Neuronal stem cell (in vitro differentiated cells): ENCODE data around the gene FOXO1.

Source experiments
- DNase-seq: peaks from one replicate; pipeline ENCODE4 v3.0.0-alpha.2; 2013; ENCODE audit warnings: low spot score
- H2AFZ ChIP-seq: one replicate; pipeline ENCODE4 v1.6.1; 2013; ENCODE audit warnings: mild to moderate bottlenecking, low read length, inconsistent platforms
- H2AK5ac ChIP-seq: 2 replicates; pipeline ENCODE4 v1.6.1; 2013; ENCODE audit warnings: low read depth, mild to moderate bottlenecking, inconsistent platforms, low read length, moderate library complexity, mixed read lengths
- H2BK120ac ChIP-seq: 2 replicates; pipeline ENCODE4 v1.6.1; 2013; ENCODE audit warnings: low read depth, mild to moderate bottlenecking, inconsistent platforms, low read length, moderate library complexity, mixed read lengths
- H2BK12ac ChIP-seq: one replicate; pipeline ENCODE4 v1.6.1; 2013; ENCODE audit warnings: low read length, inconsistent platforms
- H2BK15ac ChIP-seq: 2 replicates; pipeline ENCODE4 v1.6.1; 2013; ENCODE audit warnings: mild to moderate bottlenecking, low read length, inconsistent platforms, mixed read lengths
- H2BK5ac ChIP-seq: one replicate; pipeline ENCODE4 v1.6.1; 2013; ENCODE audit warnings: inconsistent platforms, mild to moderate bottlenecking, low read length, moderate library complexity
- H3K14ac ChIP-seq: one replicate; pipeline ENCODE4 v1.6.1; 2013; ENCODE audit warnings: low read length, inconsistent platforms
- H3K18ac ChIP-seq: 2 replicates; pipeline ENCODE4 v1.6.1; 2013; ENCODE audit warnings: low read length, inconsistent platforms
- H3K23ac ChIP-seq: 2 replicates; pipeline ENCODE4 v1.6.1; 2013; ENCODE audit warnings: low read depth, mild to moderate bottlenecking, mixed read lengths, low read length, inconsistent platforms; ENCODE audit not compliant: poor library complexity
- H3K27ac ChIP-seq: replicated peaks from 3 replicates; pipeline ENCODE4 v1.5.1; 2013; ENCODE audit warnings: low read length, inconsistent platforms
- H3K27me3 ChIP-seq, 3 experiments: 2 replicates each; pipeline ENCODE4 v1.6.1; 2013; ENCODE audit warnings: low read length in 3 of 3, mild to moderate bottlenecking in 2 of 3, inconsistent platforms in 1 of 3, low read depth in 1 of 3, mixed read lengths in 1 of 3, moderate library complexity in 1 of 3; ENCODE audit not compliant: control insufficient read depth in 3 of 3, insufficient read depth in 3 of 3
- H3K36me3 ChIP-seq, 2 donors: replicated peaks in 1 of 2; 2 replicates each; pipeline ENCODE4 v1.6.1; 2013; ENCODE audit warnings: low read length in 2 of 2; ENCODE audit not compliant: control insufficient read depth in 2 of 2, insufficient read depth in 2 of 2
- H3K4ac ChIP-seq: 2 replicates; pipeline ENCODE4 v1.6.1; 2013; ENCODE audit warnings: inconsistent platforms, mild to moderate bottlenecking, low read length, moderate library complexity
- H3K4me1 ChIP-seq, 2 donors: 1 replicate in 1 of 2; 2 replicates in 1 of 2; pipeline ENCODE4 v1.6.1; 2013; ENCODE audit warnings: low read length in 2 of 2, low read depth in 1 of 2; ENCODE audit not compliant: control insufficient read depth in 2 of 2, insufficient read depth in 1 of 2
- H3K4me2 ChIP-seq: one replicate; pipeline ENCODE4 v1.6.1; 2013; ENCODE audit warnings: mild to moderate bottlenecking, low read length, inconsistent platforms; ENCODE audit not compliant: insufficient read depth, poor library complexity, severe bottlenecking
- H3K4me3 ChIP-seq, 2 donors: 2 replicates each; pipeline ENCODE4 v1.5.1; 2013; ENCODE audit warnings: low read length in 2 of 2, mild to moderate bottlenecking in 2 of 2, inconsistent platforms in 1 of 2, moderate library complexity in 1 of 2
- H3K79me1 ChIP-seq: one replicate; pipeline ENCODE4 v1.6.1; 2013; ENCODE audit warnings: low read depth, mild to moderate bottlenecking, inconsistent platforms, low read length, moderate library complexity
- H3K9ac ChIP-seq: one replicate; pipeline ENCODE4 v1.6.1; 2013; ENCODE audit warnings: mild to moderate bottlenecking, low read depth, low read length, inconsistent platforms; ENCODE audit not compliant: poor library complexity
- H3K9me3 ChIP-seq, 2 donors: replicated peaks in 1 of 2; 2 replicates each; pipeline versions ENCODE3 to v1.6.1; 2013; ENCODE audit warnings: low read length in 2 of 2, mild to moderate bottlenecking in 2 of 2, inconsistent platforms in 1 of 2, low read depth in 1 of 2, mixed read lengths in 1 of 2, moderate library complexity in 1 of 2; ENCODE audit not compliant: control insufficient read depth in 2 of 2, insufficient read depth in 1 of 2
- H4K8ac ChIP-seq: one replicate; pipeline ENCODE4 v1.6.1; 2013; ENCODE audit warnings: low read depth, mild to moderate bottlenecking, inconsistent platforms, low read length, moderate library complexity
- H4K91ac ChIP-seq: one replicate; pipeline ENCODE4 v1.6.1; 2013; ENCODE audit warnings: low read length, low read depth, mild to moderate bottlenecking, inconsistent platforms; ENCODE audit not compliant: poor library complexity
- WGBS, 2 donors: extraction: QIAGEN DNeasy Blood & Tissue Kit; methylation state at CpG; one replicate each; pipeline ENCODE4 v1.1.7; 2013; ENCODE audit warnings: missing lambda C conversion rate in 2 of 2, mixed read lengths in 1 of 2; ENCODE audit not compliant: insufficient read length in 2 of 2, insufficient replicate concordance in 1 of 2; ENCODE audit errors: extremely low coverage in 2 of 2; 5-methylcytosine and 5-hydroxymethylcytosine counted together

Gene FOXO1

GRCh38 chr13:40599747-40600146, 66.7 kb downstream of the FOXO1 start:
- Histone ChIP-seq H3K79me1 (no peaks in the 10 kb centered on the region), H2AK5ac (no peak overlapping the region), H4K8ac (no peak overlapping the region), H4K91ac (no peak overlapping the region), H3K18ac (no peak overlapping the region), H3K9ac (no peak overlapping the region), H3K27ac (no peak overlapping the region), H3K9me3 (peaks cover 0 to 6% of the 10 kb centered on the region in 2 donors), H3K4ac (no peak overlapping the region), H2BK5ac (no peak overlapping the region), H2AFZ (no peak overlapping the region), H3K27me3 (no peaks in the 10 kb centered on the region), H3K14ac (no peak overlapping the region), H3K4me2 (no peak overlapping the region), H2BK120ac (no peak overlapping the region), H2BK15ac (no peak overlapping the region), H2BK12ac (no peak overlapping the region), H3K4me1 (peaks cover 0 to 2% of the 10 kb centered on the region in 2 donors), H3K23ac (no peak overlapping the region), H3K36me3 (no peaks in the 10 kb centered on the region), H3K4me3 (no peak overlapping the region)
- WGBS, 2 donors: no CpG with 5 or more reads among the region's 2 CpGs
- DNase-seq: no peak

GRCh38 chr13:40599124-40599523, 67.3 kb downstream of the FOXO1 start:
- no CpG with 5 or more reads among the region's 5 CpGs for WGBS, 2 donors
- no peak overlapping the region for H2BK5ac ChIP-seq
- peaks cover 0 to 6% of the 10 kb centered on the region in 2 donors for H3K9me3 ChIP-seq
- no peaks in the 10 kb centered on the region for H3K79me1 ChIP-seq
- no peak overlapping the region for H3K23ac ChIP-seq
- no peak overlapping the region for H3K4me3 ChIP-seq
- no peak overlapping the region for H3K9ac ChIP-seq
- H3K14ac ChIP-seq: no peak overlapping the region
- H4K8ac ChIP-seq: no peak overlapping the region
- no peak overlapping the region for H2BK12ac ChIP-seq
- H4K91ac ChIP-seq: no peak overlapping the region
- H2AK5ac ChIP-seq: no peak overlapping the region
- no peak overlapping the region for H3K4me2 ChIP-seq
- H3K27ac ChIP-seq: no peak overlapping the region
- H2AFZ ChIP-seq: no peak overlapping the region
- peaks cover 0 to 2% of the 10 kb centered on the region in 2 donors for H3K4me1 ChIP-seq
- no peaks in the 10 kb centered on the region for H3K27me3 ChIP-seq
- H3K4ac ChIP-seq: no peak overlapping the region
- no peak for DNase-seq
- H2BK120ac ChIP-seq: no peak overlapping the region
- no peaks in the 10 kb centered on the region for H3K36me3 ChIP-seq
- no peak overlapping the region for H3K18ac ChIP-seq
- no peak overlapping the region for H2BK15ac ChIP-seq

GRCh38 chr13:40598569-40598968, 67.9 kb downstream of the FOXO1 start:
- H3K4me1 ChIP-seq: peaks cover 0 to 2% of the 10 kb centered on the region in 2 donors
- H3K4ac ChIP-seq: no peak overlapping the region
- no peaks in the 10 kb centered on the region for H3K36me3 ChIP-seq
- H4K8ac ChIP-seq: no peak overlapping the region
- no peak overlapping the region for H2AFZ ChIP-seq
- H4K91ac ChIP-seq: no peak overlapping the region
- DNase-seq: no peak
- no peak overlapping the region for H2BK5ac ChIP-seq
- H3K9me3 ChIP-seq: peaks cover 0 to 6% of the 10 kb centered on the region in 2 donors
- no peak overlapping the region for H3K14ac ChIP-seq
- no peak overlapping the region for H2BK120ac ChIP-seq
- no peak overlapping the region for H2BK12ac ChIP-seq
- H3K27ac ChIP-seq: no peak overlapping the region
- H2BK15ac ChIP-seq: no peak overlapping the region
- H2AK5ac ChIP-seq: no peak overlapping the region
- no peaks in the 10 kb centered on the region for H3K27me3 ChIP-seq
- H3K79me1 ChIP-seq: no peaks in the 10 kb centered on the region
- no peak overlapping the region for H3K23ac ChIP-seq
- WGBS, 2 donors: no CpG with 5 or more reads among the region's 1 CpG
- no peak overlapping the region for H3K9ac ChIP-seq
- no peak overlapping the region for H3K4me3 ChIP-seq
- H3K4me2 ChIP-seq: no peak overlapping the region
- no peak overlapping the region for H3K18ac ChIP-seq

- H2AK5ac ChIP-seq: no peak overlapping the region
- H3K4ac ChIP-seq: no peak overlapping the region
- peaks cover 0 to 6% of the 10 kb centered on the region in 2 donors for H3K9me3 ChIP-seq
- no peak overlapping the region for H2BK15ac ChIP-seq
- H2BK120ac ChIP-seq: peak overlapping the region; percentile 56
- DNase-seq: no peak
- no peak overlapping the region for H2BK5ac ChIP-seq
- no peak overlapping the region for H3K27ac ChIP-seq
- H2AFZ ChIP-seq: no peak overlapping the region
- no peak overlapping the region for H3K18ac ChIP-seq
- H4K91ac ChIP-seq: no peak overlapping the region
- no peak overlapping the region for H3K14ac ChIP-seq
- no peaks in the 10 kb centered on the region for H3K79me1 ChIP-seq
- H3K23ac ChIP-seq: no peak overlapping the region
- no CpG with 5 or more reads among the region's 11 CpGs for WGBS, 2 donors
- no peaks in the 10 kb centered on the region for H3K27me3 ChIP-seq
- H2BK12ac ChIP-seq: no peak overlapping the region
- peaks cover 0 to 2% of the 10 kb centered on the region in 2 donors for H3K4me1 ChIP-seq
- no peak overlapping the region for H4K8ac ChIP-seq
- no peak overlapping the region for H3K4me2 ChIP-seq
- H3K4me3 ChIP-seq: no peak overlapping the region
- H3K36me3 ChIP-seq: no peaks in the 10 kb centered on the region
- H3K9ac ChIP-seq: no peak overlapping the region
These were observed 68.6 kb downstream of the FOXO1 start for GRCh38 chr13:40597735-40598365.
